ENCODE data around the gene ZCCHC9.

The ZCCHC9 gene

DNA sequence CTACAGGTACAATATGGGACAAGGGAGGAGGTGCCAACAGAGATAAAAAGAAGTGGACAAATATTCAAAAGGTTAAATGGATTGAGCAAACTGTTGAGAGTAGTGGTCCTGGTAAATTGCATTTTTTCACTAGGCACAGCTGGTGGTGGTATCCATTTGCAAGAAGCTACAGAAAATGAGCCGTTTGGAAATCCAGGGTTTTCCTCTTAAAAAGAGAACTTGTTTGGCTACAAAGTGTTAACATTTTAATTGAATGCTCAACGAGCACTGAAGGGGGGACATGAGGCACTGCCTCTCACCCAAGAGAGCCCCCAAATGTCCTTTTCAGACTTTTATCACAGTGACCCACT lies 491 bp upstream of the ZCCHC9 start:
- Histone ChIP-seq H3K9me2 (replicated peaks; ENCODE audit: low read depth, low read length) (no peaks in the 10 kb centered on the region), H3K79me2 (ENCODE audit: insufficient read depth, low read length) (peaks cover 48% of the 10 kb centered on the region), H3K27me3 (ENCODE audit: insufficient read depth, low read length, poor library complexity, severe bottlenecking) (no peaks in the 10 kb centered on the region), H3K9me3 (ENCODE audit: insufficient read depth, low read depth, low read length) (no peaks in the 10 kb centered on the region), H3F3A (ENCODE audit: low read depth) (no peaks in the 10 kb centered on the region), H4K20me1 (ENCODE audit: insufficient read depth, low read length, poor library complexity, severe bottlenecking) (peaks cover 2% of the 10 kb centered on the region), H3K9ac (ENCODE audit: low read depth, low read length, poor library complexity, severe bottlenecking) (peak overlapping the region; percentile 92), H3K4me2 (ENCODE audit: low read depth, low read length, poor library complexity, severe bottlenecking) (peak overlapping the region; percentile 91), H2AFZ (ENCODE audit: low read length) (peak overlapping the region; percentile 96), H3K36me3 (ENCODE audit: insufficient read depth, low read length) (no peaks in the 10 kb centered on the region), H3K4me1 (ENCODE audit: insufficient read depth, low read length, poor library complexity, severe bottlenecking) (peaks cover 35% of the 10 kb centered on the region), H3K4me3 (ENCODE audit: low read length, poor library complexity, severe bottlenecking) (peak overlapping the region; percentile 89)
- no peak for TF ChIP-seq EZH2phosphoT487 (IDR thresholded peaks at IDR 0.05; ENCODE audit: borderline replicate concordance)
- TF ChIP-seq, protein P1, sequence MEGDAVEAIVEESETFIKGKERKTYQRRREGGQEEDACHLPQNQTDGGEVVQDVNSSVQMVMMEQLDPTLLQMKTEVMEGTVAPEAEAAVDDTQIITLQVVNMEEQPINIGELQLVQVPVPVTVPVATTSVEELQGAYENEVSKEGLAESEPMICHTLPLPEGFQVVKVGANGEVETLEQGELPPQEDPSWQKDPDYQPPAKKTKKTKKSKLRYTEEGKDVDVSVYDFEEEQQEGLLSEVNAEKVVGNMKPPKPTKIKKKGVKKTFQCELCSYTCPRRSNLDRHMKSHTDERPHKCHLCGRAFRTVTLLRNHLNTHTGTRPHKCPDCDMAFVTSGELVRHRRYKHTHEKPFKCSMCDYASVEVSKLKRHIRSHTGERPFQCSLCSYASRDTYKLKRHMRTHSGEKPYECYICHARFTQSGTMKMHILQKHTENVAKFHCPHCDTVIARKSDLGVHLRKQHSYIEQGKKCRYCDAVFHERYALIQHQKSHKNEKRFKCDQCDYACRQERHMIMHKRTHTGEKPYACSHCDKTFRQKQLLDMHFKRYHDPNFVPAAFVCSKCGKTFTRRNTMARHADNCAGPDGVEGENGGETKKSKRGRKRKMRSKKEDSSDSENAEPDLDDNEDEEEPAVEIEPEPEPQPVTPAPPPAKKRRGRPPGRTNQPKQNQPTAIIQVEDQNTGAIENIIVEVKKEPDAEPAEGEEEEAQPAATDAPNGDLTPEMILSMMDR (conservative IDR thresholded peaks at IDR 0.05; ENCODE audit: low read length), result no peak

DNA sequence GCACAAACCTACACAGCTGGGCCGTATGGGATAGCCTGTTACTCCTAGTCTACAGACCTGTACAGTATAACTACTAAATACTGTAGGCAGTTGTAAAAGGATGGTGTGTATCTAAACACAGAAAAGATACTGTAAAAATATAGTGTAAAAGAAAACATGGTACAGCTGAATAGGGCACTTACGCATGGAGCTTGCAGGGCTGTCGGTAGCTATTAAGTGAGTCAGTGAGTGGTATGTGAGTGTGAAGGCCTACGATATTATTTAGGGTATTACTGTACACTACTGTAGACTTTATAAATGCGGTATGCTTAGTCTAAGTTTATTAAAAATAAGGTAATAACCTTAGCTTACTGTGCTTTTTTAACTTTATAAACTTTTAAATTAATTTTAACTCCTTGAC lies 1.2 kb downstream of the ZCCHC9 start:
- H3K4me3 ChIP-seq (ENCODE audit: low read length, poor library complexity, severe bottlenecking), result peak overlapping the region; percentile 89
- peak overlapping the region; percentile 92 for H3K9ac ChIP-seq (ENCODE audit: low read depth, low read length, poor library complexity, severe bottlenecking)
- no peak for TF ChIP-seq EZH2phosphoT487 (IDR thresholded peaks at IDR 0.05; ENCODE audit: borderline replicate concordance)
- TF ChIP-seq, protein P1 (conservative IDR thresholded peaks at IDR 0.05; ENCODE audit: low read length), result no peak
- peak overlapping the region; percentile 91 for H3K4me2 ChIP-seq (ENCODE audit: low read depth, low read length, poor library complexity, severe bottlenecking)
- no peaks in the 10 kb centered on the region for H3K9me2 ChIP-seq (replicated peaks; ENCODE audit: low read depth, low read length)
- peaks cover 35% of the 10 kb centered on the region for H3K4me1 ChIP-seq (ENCODE audit: insufficient read depth, low read length, poor library complexity, severe bottlenecking)
- no peaks in the 10 kb centered on the region for H3K36me3 ChIP-seq (ENCODE audit: insufficient read depth, low read length)
- peaks cover 48% of the 10 kb centered on the region for H3K79me2 ChIP-seq (ENCODE audit: insufficient read depth, low read length)
- peaks cover 2% of the 10 kb centered on the region for H4K20me1 ChIP-seq (ENCODE audit: insufficient read depth, low read length, poor library complexity, severe bottlenecking)
- no peaks in the 10 kb centered on the region for H3K9me3 ChIP-seq (ENCODE audit: insufficient read depth, low read depth, low read length)
- H3K27me3 ChIP-seq (ENCODE audit: insufficient read depth, low read length, poor library complexity, severe bottlenecking), result no peaks in the 10 kb centered on the region
- H2AFZ ChIP-seq (ENCODE audit: low read length), result no peak overlapping the region
- H3F3A ChIP-seq (ENCODE audit: low read depth), result no peaks in the 10 kb centered on the region

DNA sequence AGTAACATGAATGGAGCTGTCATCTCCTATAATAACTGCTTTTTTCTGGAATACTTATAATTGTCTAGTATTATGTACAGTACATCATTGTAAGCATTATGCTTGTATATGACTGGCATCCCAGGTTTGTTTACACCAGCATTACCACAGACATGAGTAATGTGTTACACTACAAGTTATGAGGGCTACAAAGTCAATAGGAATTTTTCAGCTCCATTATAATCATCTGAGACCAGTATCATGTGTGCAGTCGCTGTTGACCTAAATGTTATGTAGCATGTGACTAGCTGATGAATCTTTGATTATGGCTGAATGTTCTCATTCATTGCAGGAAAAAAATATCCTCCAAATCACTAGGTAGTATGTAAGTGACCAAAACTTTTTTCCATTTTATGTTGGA lies 2.2 kb downstream of the ZCCHC9 start:
- Histone ChIP-seq H3K79me2 (ENCODE audit: insufficient read depth, low read length) (peaks cover 44% of the 10 kb centered on the region), H4K20me1 (ENCODE audit: insufficient read depth, low read length, poor library complexity, severe bottlenecking) (peaks cover 2% of the 10 kb centered on the region), H3F3A (ENCODE audit: low read depth) (no peaks in the 10 kb centered on the region), H3K4me1 (ENCODE audit: insufficient read depth, low read length, poor library complexity, severe bottlenecking) (peaks cover 27% of the 10 kb centered on the region), H3K9ac (ENCODE audit: low read depth, low read length, poor library complexity, severe bottlenecking) (no peak overlapping the region), H3K9me3 (ENCODE audit: insufficient read depth, low read depth, low read length) (no peaks in the 10 kb centered on the region), H2AFZ (ENCODE audit: low read length) (no peak overlapping the region), H3K36me3 (ENCODE audit: insufficient read depth, low read length) (no peaks in the 10 kb centered on the region), H3K4me2 (ENCODE audit: low read depth, low read length, poor library complexity, severe bottlenecking) (peak overlapping the region; percentile 46), H3K4me3 (ENCODE audit: low read length, poor library complexity, severe bottlenecking) (no peak overlapping the region), H3K27me3 (ENCODE audit: insufficient read depth, low read length, poor library complexity, severe bottlenecking) (no peaks in the 10 kb centered on the region), H3K9me2 (replicated peaks; ENCODE audit: low read depth, low read length) (no peaks in the 10 kb centered on the region)
- TF ChIP-seq EZH2phosphoT487 (IDR thresholded peaks at IDR 0.05; ENCODE audit: borderline replicate concordance), result no peak
- TF ChIP-seq, protein P1 (conservative IDR thresholded peaks at IDR 0.05; ENCODE audit: low read length), result no peak

All from Loucy (cell line).